Ishikawa (cell line): ENCODE data around the gene PRIMPOL.

ENCODE experiments used
- EP300 ChIP-seq: IDR thresholded peaks from 2 replicates; pipeline ENCODE4 v1.6.1; 2012; ENCODE audit warnings: borderline replicate concordance
- NFIC ChIP-seq: IDR thresholded peaks from 2 replicates; pipeline ENCODE4 v1.6.1; 2012
- TAF1 ChIP-seq: IDR thresholded peaks from 2 replicates; pipeline ENCODE4 v1.6.1; 2012; ENCODE audit warnings: low read depth, mild to moderate bottlenecking
- TF ChIP-seq, protein P1 (sequence below): IDR thresholded peaks from 2 replicates; pipeline ENCODE4 v1.6.1; 2012; ENCODE audit warnings: low read depth, mild to moderate bottlenecking

DNA sequence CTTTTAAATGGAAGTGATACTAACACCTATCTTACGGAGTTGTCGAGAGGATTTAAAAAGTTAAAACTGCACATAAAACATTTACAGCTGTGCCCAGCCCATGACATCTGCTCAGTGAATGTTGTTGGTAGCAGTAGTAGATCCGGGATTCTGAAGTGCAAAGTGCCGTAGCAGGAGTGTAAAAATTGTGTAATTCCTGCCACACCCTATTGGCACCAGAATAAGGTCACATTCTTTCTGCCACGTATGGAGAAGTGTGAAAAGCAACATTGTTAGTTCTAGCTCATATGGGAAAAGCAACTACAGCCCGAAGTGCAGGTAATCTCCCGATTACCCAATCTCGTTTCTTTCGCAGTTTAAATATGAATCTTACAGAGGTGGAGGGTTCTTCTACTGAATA, 31.2 kb downstream of the PRIMPOL start:
- TF ChIP-seq EP300 (no peak), NFIC (no peak), TAF1 (no peak)
- TF ChIP-seq, protein P1, sequence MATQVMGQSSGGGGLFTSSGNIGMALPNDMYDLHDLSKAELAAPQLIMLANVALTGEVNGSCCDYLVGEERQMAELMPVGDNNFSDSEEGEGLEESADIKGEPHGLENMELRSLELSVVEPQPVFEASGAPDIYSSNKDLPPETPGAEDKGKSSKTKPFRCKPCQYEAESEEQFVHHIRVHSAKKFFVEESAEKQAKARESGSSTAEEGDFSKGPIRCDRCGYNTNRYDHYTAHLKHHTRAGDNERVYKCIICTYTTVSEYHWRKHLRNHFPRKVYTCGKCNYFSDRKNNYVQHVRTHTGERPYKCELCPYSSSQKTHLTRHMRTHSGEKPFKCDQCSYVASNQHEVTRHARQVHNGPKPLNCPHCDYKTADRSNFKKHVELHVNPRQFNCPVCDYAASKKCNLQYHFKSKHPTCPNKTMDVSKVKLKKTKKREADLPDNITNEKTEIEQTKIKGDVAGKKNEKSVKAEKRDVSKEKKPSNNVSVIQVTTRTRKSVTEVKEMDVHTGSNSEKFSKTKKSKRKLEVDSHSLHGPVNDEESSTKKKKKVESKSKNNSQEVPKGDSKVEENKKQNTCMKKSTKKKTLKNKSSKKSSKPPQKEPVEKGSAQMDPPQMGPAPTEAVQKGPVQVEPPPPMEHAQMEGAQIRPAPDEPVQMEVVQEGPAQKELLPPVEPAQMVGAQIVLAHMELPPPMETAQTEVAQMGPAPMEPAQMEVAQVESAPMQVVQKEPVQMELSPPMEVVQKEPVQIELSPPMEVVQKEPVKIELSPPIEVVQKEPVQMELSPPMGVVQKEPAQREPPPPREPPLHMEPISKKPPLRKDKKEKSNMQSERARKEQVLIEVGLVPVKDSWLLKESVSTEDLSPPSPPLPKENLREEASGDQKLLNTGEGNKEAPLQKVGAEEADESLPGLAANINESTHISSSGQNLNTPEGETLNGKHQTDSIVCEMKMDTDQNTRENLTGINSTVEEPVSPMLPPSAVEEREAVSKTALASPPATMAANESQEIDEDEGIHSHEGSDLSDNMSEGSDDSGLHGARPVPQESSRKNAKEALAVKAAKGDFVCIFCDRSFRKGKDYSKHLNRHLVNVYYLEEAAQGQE: no peak
